H9 (cell line): Measurements from ENCODE around the gene GAS5. TPM values are rescaled to one million over a fixed set of nuclear protein-coding genes. Genes with fewer than 3 reads are reported as not detected.
A peak's percentile ranks its signal among the peaks of the same experiment; 100 is the strongest.

Experiments
- DNase-seq: peaks from one replicate; pipeline ENCODE4 v3.0.0-alpha.2; 2017
- H2AFZ ChIP-seq: one replicate; pipeline ENCODE4 v1.6.1; 2013; ENCODE audit warnings: mild to moderate bottlenecking, low read length, control low read depth, moderate library complexity
- H2AK5ac ChIP-seq: 2 replicates; pipeline ENCODE4 v1.6.1; 2013; ENCODE audit warnings: low read length, control low read depth, mixed read lengths; ENCODE audit not compliant: insufficient read length
- H2BK120ac ChIP-seq: one replicate; pipeline ENCODE4 v1.6.1; 2013; ENCODE audit warnings: low read depth, mild to moderate bottlenecking, low read length, control low read depth, inconsistent platforms; ENCODE audit not compliant: poor library complexity, severe bottlenecking
- H2BK12ac ChIP-seq: 2 replicates; pipeline ENCODE4 v1.6.1; 2013; ENCODE audit warnings: low read length, control low read depth, mixed read lengths, low read depth; ENCODE audit not compliant: insufficient read length
- H2BK15ac ChIP-seq: 2 replicates; pipeline ENCODE4 v1.6.1; 2013; ENCODE audit warnings: low read depth, low read length, control low read depth
- H2BK20ac ChIP-seq: one replicate; pipeline ENCODE4 v1.6.1; 2013; ENCODE audit warnings: low read depth, mild to moderate bottlenecking, low read length, control low read depth, inconsistent platforms; ENCODE audit not compliant: poor library complexity, severe bottlenecking
- H2BK5ac ChIP-seq: 2 replicates; pipeline ENCODE4 v1.6.1; 2013; ENCODE audit warnings: low read length, control low read depth, mixed read lengths; ENCODE audit not compliant: insufficient read length
- H3K14ac ChIP-seq: 2 replicates; pipeline ENCODE4 v1.6.1; 2013; ENCODE audit warnings: low read length, control low read depth; ENCODE audit not compliant: insufficient read depth
- H3K18ac ChIP-seq: 2 replicates; pipeline ENCODE4 v1.6.1; 2013; ENCODE audit warnings: low read depth, mild to moderate bottlenecking, mixed read lengths, low read length, control low read depth; ENCODE audit not compliant: insufficient read length
- H3K23ac ChIP-seq: 2 replicates; pipeline ENCODE4 v1.6.1; 2013; ENCODE audit warnings: low read length, control low read depth, mixed read lengths, low read depth; ENCODE audit not compliant: insufficient read length
- H3K23me2 ChIP-seq: 2 replicates; pipeline ENCODE4 v1.6.1; 2013; ENCODE audit warnings: low read depth, mild to moderate bottlenecking, mixed read lengths, low read length, control low read depth; ENCODE audit not compliant: insufficient read length, poor library complexity, severe bottlenecking
- H3K27ac ChIP-seq: 2 replicates; pipeline ENCODE4 v1.5.1; 2013; ENCODE audit warnings: low read length, control low read depth, mixed read lengths, low read depth; ENCODE audit not compliant: insufficient read length
- H3K27me3 ChIP-seq: 2 replicates; pipeline ENCODE4 v1.6.1; 2013; ENCODE audit warnings: low read length, control low read depth, inconsistent platforms; ENCODE audit not compliant: insufficient read depth
- H3K4ac ChIP-seq: 2 replicates; pipeline ENCODE4 v1.6.1; 2013; ENCODE audit warnings: low read depth, mild to moderate bottlenecking, control low read depth, inconsistent platforms, low read length, moderate library complexity
- H3K4me1 ChIP-seq: 2 replicates; pipeline ENCODE4 v1.6.1; 2013; ENCODE audit warnings: low read length, control low read depth, inconsistent platforms; ENCODE audit not compliant: insufficient read depth
- H3K4me2 ChIP-seq: 2 replicates; pipeline ENCODE4 v1.6.1; 2013; ENCODE audit warnings: low read length, control low read depth, mixed read lengths; ENCODE audit not compliant: insufficient read length, insufficient read depth
- H3K56ac ChIP-seq: 2 replicates; pipeline ENCODE4 v1.6.1; 2013; ENCODE audit warnings: low read depth, mild to moderate bottlenecking, mixed read lengths, low read length, control low read depth; ENCODE audit not compliant: insufficient read length
- H3K79me1 ChIP-seq: 2 replicates; pipeline ENCODE4 v1.6.1; 2013; ENCODE audit warnings: low read depth, mild to moderate bottlenecking, moderate library complexity, low read length, control low read depth, inconsistent platforms; ENCODE audit not compliant: insufficient read depth, poor library complexity, severe bottlenecking
- H3K79me2 ChIP-seq: 2 replicates; pipeline ENCODE4 v1.6.1; 2013; ENCODE audit warnings: low read length, control low read depth, inconsistent platforms; ENCODE audit not compliant: insufficient read depth
- H3K9ac ChIP-seq: 2 replicates; pipeline ENCODE4 v1.6.1; 2013; ENCODE audit warnings: low read length, control low read depth, mixed read lengths; ENCODE audit not compliant: insufficient read length; ENCODE audit errors: extremely low read depth
- H3K9me3 ChIP-seq: one replicate; pipeline ENCODE4 v1.6.1; 2013; ENCODE audit warnings: low read depth, low read length, inconsistent platforms; ENCODE audit not compliant: control insufficient read depth
- H3T11ph ChIP-seq: one replicate; pipeline ENCODE4 v1.6.1; 2013; ENCODE audit warnings: mild to moderate bottlenecking, low read length, control low read depth, inconsistent platforms
- H4K20me1 ChIP-seq: one replicate; pipeline ENCODE4 v1.6.1; 2013; ENCODE audit not compliant: control insufficient read depth, insufficient read length, insufficient read depth
- H4K5ac ChIP-seq: 2 replicates; pipeline ENCODE4 v1.6.1; 2013; ENCODE audit warnings: low read depth, mild to moderate bottlenecking, mixed read lengths, low read length, control low read depth; ENCODE audit not compliant: insufficient read length
- H4K8ac ChIP-seq: replicated peaks from 2 replicates; pipeline ENCODE4 v1.6.1; 2013; ENCODE audit warnings: low read length, control low read depth, mixed read lengths, low read depth; ENCODE audit not compliant: insufficient read length
- H4K91ac ChIP-seq: 2 replicates; pipeline ENCODE4 v1.6.1; 2013; ENCODE audit warnings: low read depth, mild to moderate bottlenecking, moderate library complexity, mixed read lengths, low read length, control low read depth; ENCODE audit not compliant: insufficient read length
- H3K27ac Mint-ChIP-seq, 3 experiments: 2 replicates in 2 of 3; 3 replicates in 1 of 3; pipeline ENCODE4 v1.8.0; 2020 to 2021; ENCODE audit warnings: mixed read lengths in 3 of 3, mild to moderate bottlenecking in 1 of 3, moderate library complexity in 1 of 3
- H3K27me3 Mint-ChIP-seq: 2 replicates; pipeline ENCODE4 v1.8.0; 2021; ENCODE audit warnings: low read depth, mild to moderate bottlenecking, moderate library complexity, mixed read lengths
- H3K36me3 Mint-ChIP-seq, 3 experiments: 2 replicates in 2 of 3; 3 replicates in 1 of 3; pipeline ENCODE4 v1.8.0; 2020 to 2021; ENCODE audit warnings: low read depth in 3 of 3, mixed read lengths in 3 of 3; ENCODE audit not compliant: insufficient read depth in 1 of 3
- H3K4me1 Mint-ChIP-seq, 2 experiments: 2 replicates each; pipeline ENCODE4 v1.8.0; 2020; ENCODE audit warnings: mixed read lengths in 2 of 2
- H3K4me3 Mint-ChIP-seq, 2 experiments: 2 replicates in 1 of 2; 3 replicates in 1 of 2; pipeline ENCODE4 v1.8.0; 2020 to 2021; ENCODE audit warnings: mild to moderate bottlenecking in 2 of 2, mixed read lengths in 2 of 2, moderate library complexity in 1 of 2
- H3K9me3 Mint-ChIP-seq, 2 experiments: 2 replicates in 1 of 2; 3 replicates in 1 of 2; pipeline ENCODE4 v1.8.0; 2020; ENCODE audit warnings: mild to moderate bottlenecking in 2 of 2, mixed read lengths in 2 of 2, moderate library complexity in 1 of 2
- CTCF ChIP-seq: fragments of 200-600 bp; sonication (generic); conservative IDR thresholded peaks from 3 replicates; pipeline ENCODE4 v1.8.0; 2021; ENCODE audit warnings: antibody characterized with exemption, mild to moderate bottlenecking
- WGBS: extraction: QIAGEN DNeasy Blood & Tissue Kit; methylation state at CpG from one replicate; pipeline ENCODE4 v1.1.7; 2013; ENCODE audit warnings: missing lambda C conversion rate, low lambda C conversion rate, mixed read lengths; ENCODE audit not compliant: insufficient read length; ENCODE audit errors: extremely low coverage; 5-methylcytosine and 5-hydroxymethylcytosine counted together
- total RNA-seq: library from RNA; stranded (reverse); gene quantifications from 2 replicates; pipeline ENCODE4 v1.2.1, GENCODE V29; 2021

GAS5 gene
- total RNA-seq, 1 experiment from 2014 or later: 690 TPM

GRCh38 chr1:173871091-173871490, 3.3 kb upstream of the GAS5 start:
- Histone ChIP-seq H2BK20ac (no peak overlapping the region), H3K4me1 (no peaks in the 10 kb centered on the region), H3K18ac (no peak overlapping the region), H3K14ac (no peak overlapping the region), H3K79me2 (peaks cover 14% of the 10 kb centered on the region; the same call in 1 of the 2 replicates), H3K23me2 (peaks cover 10% of the 10 kb centered on the region), H3K9ac (no peak overlapping the region), H2AK5ac (no peak overlapping the region), H2BK12ac (no peak overlapping the region), H3K4ac (no peak overlapping the region), H4K20me1 (no peaks in the 10 kb centered on the region), H2AFZ (no peak overlapping the region), H2BK120ac (no peak overlapping the region), H2BK5ac (no peak overlapping the region), H4K91ac (no peak overlapping the region), H3K27me3 (no peaks in the 10 kb centered on the region), H3K9me3 (no peaks in the 10 kb centered on the region), H3K27ac (no peak overlapping the region), H3T11ph (no peak overlapping the region), H3K23ac (no peak overlapping the region), H4K5ac (no peak overlapping the region), H4K8ac (no peak overlapping the region), H3K79me1 (no peaks in the 10 kb centered on the region), H3K4me2 (no peak overlapping the region), H3K56ac (no peak overlapping the region), H2BK15ac (no peak overlapping the region)
- Mint-ChIP-seq H3K36me3 (peaks cover 30 to 60% (median 49%) of the 10 kb centered on the region in 3 experiments), H3K27me3 (peaks cover 3% of the 10 kb centered on the region; the same call in 1 of the 2 replicates), H3K27ac (peak overlapping the region in 1 of 3 experiments; percentile 26; a peak in 1 of 7 replicates), H3K4me1 (peaks cover 17 to 23% of the 10 kb centered on the region in 2 experiments), H3K4me3 (no peak overlapping the region), H3K9me3 (peaks cover 0 to 9% of the 10 kb centered on the region in 2 experiments; a peak in 2 of 5 replicates)
- WGBS: no CpG with 5 or more reads among the region's 5 CpGs
- DNase-seq: no peak
- TF ChIP-seq CTCF: no peak
